ENCODE data around the gene BTBD16. TPM values are rescaled to one million over a fixed set of nuclear protein-coding genes. Genes with fewer than 3 reads are reported as not detected.

BTBD16 gene
- total and polyA plus RNA-seq, 2 of the 13 experiments (the other 11 are each of a cell fraction or from before 2014, with no cell fraction given) = 5.0 to 11.9 TPM

DNA sequence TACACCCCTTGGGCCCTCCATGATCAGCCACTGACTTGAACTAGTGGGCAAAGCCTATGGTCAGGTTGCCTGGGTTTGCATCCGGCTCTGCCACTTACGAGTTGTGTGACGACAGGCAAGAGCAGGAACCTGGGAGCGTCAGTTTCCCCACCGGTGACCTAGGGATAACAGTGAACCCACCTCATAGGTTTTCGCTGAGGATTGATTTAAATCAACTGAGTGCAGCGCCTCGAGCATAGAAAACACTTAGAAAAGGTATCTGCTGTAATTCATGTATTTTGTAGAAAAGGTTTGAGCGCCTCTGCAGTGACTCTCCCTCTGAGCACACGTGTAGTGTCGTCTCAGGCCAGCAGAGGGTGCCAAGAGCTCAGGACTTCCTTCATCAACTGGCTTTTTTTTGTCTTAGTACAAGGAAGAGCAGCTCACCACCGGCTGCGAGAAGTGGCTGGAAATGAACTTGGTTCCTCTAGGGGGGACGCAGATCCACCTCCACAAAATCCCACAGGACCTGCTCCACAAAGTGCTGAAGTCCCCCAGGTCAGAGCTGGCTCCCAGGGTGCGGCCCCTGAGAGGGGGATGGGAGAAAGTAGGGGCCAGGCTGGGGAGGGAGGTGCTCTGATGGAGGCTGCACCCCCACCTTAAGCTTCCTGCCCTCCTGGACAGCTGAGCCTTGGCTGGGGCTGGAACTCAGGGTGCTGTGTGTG lies 27.7 kb downstream of the BTBD16 start (continued):
- TF ChIP-seq, protein P1, sequence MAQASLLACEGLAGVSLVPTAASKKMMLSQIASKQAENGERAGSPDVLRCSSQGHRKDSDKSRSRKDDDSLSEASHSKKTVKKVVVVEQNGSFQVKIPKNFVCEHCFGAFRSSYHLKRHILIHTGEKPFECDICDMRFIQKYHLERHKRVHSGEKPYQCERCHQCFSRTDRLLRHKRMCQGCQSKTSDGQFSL (CRISPR knock-in tag; IDR thresholded peaks at IDR 0.05) = peak; percentile 89
- TF ChIP-seq ZNF432 (CRISPR knock-in tag; IDR thresholded peaks at IDR 0.05; ENCODE audit: borderline replicate concordance) (no peak), NR2F2 (IDR thresholded peaks at IDR 0.05; ENCODE audit: borderline replicate concordance, low read depth) (peak; percentile 12; the same call in 1 of the 2 replicates), NCOA5 (CRISPR knock-in tag; IDR thresholded peaks at IDR 0.05) (no peak), KDM6A (CRISPR knock-in tag; IDR thresholded peaks at IDR 0.05; ENCODE audit: low read depth) (no peak), BRCA1 (CRISPR knock-in tag; IDR thresholded peaks at IDR 0.05) (0 out of 2 replicates have a peak, but pooled peaks have one; percentile 50), ZNF124 (CRISPR knock-in tag; IDR thresholded peaks at IDR 0.05) (no peak), ZNF644 (CRISPR knock-in tag; IDR thresholded peaks at IDR 0.05; ENCODE audit: low read depth) (no peak), RARG (CRISPR knock-in tag; IDR thresholded peaks at IDR 0.05; ENCODE audit: low read depth) (no peak), SMAD1 (CRISPR knock-in tag; IDR thresholded peaks at IDR 0.05; ENCODE audit: borderline replicate concordance, low read depth) (no peak), JUND (CRISPR knock-in tag; IDR thresholded peaks at IDR 0.05) (no peak), JUN (CRISPR knock-in tag; IDR thresholded peaks at IDR 0.05) (no peak)
- TF ChIP-seq, protein P2, sequence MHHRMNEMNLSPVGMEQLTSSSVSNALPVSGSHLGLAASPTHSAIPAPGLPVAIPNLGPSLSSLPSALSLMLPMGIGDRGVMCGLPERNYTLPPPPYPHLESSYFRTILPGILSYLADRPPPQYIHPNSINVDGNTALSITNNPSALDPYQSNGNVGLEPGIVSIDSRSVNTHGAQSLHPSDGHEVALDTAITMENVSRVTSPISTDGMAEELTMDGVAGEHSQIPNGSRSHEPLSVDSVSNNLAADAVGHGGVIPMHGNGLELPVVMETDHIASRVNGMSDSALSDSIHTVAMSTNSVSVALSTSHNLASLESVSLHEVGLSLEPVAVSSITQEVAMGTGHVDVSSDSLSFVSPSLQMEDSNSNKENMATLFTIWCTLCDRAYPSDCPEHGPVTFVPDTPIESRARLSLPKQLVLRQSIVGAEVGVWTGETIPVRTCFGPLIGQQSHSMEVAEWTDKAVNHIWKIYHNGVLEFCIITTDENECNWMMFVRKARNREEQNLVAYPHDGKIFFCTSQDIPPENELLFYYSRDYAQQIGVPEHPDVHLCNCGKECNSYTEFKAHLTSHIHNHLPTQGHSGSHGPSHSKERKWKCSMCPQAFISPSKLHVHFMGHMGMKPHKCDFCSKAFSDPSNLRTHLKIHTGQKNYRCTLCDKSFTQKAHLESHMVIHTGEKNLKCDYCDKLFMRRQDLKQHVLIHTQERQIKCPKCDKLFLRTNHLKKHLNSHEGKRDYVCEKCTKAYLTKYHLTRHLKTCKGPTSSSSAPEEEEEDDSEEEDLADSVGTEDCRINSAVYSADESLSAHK (CRISPR knock-in tag; IDR thresholded peaks at IDR 0.05; ENCODE audit: borderline replicate concordance) = no peak
- TF ChIP-seq, protein P3, sequence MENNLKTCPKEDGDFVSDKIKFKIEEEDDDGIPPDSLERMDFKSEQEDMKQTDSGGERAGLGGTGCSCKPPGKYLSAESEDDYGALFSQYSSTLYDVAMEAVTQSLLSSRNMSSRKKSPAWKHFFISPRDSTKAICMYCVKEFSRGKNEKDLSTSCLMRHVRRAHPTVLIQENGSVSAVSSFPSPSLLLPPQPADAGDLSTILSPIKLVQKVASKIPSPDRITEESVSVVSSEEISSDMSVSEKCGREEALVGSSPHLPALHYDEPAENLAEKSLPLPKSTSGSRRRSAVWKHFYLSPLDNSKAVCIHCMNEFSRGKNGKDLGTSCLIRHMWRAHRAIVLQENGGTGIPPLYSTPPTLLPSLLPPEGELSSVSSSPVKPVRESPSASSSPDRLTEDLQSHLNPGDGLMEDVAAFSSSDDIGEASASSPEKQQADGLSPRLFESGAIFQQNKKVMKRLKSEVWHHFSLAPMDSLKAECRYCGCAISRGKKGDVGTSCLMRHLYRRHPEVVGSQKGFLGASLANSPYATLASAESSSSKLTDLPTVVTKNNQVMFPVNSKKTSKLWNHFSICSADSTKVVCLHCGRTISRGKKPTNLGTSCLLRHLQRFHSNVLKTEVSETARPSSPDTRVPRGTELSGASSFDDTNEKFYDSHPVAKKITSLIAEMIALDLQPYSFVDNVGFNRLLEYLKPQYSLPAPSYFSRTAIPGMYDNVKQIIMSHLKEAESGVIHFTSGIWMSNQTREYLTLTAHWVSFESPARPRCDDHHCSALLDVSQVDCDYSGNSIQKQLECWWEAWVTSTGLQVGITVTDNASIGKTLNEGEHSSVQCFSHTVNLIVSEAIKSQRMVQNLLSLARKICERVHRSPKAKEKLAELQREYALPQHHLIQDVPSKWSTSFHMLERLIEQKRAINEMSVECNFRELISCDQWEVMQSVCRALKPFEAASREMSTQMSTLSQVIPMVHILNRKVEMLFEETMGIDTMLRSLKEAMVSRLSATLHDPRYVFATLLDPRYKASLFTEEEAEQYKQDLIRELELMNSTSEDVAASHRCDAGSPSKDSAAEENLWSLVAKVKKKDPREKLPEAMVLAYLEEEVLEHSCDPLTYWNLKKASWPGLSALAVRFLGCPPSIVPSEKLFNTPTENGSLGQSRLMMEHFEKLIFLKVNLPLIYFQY (CRISPR knock-in tag; IDR thresholded peaks at IDR 0.05; ENCODE audit: borderline replicate concordance) = 0 out of 2 replicates have a peak, but pooled peaks have one; percentile 36
- TF ChIP-seq, protein P4, sequence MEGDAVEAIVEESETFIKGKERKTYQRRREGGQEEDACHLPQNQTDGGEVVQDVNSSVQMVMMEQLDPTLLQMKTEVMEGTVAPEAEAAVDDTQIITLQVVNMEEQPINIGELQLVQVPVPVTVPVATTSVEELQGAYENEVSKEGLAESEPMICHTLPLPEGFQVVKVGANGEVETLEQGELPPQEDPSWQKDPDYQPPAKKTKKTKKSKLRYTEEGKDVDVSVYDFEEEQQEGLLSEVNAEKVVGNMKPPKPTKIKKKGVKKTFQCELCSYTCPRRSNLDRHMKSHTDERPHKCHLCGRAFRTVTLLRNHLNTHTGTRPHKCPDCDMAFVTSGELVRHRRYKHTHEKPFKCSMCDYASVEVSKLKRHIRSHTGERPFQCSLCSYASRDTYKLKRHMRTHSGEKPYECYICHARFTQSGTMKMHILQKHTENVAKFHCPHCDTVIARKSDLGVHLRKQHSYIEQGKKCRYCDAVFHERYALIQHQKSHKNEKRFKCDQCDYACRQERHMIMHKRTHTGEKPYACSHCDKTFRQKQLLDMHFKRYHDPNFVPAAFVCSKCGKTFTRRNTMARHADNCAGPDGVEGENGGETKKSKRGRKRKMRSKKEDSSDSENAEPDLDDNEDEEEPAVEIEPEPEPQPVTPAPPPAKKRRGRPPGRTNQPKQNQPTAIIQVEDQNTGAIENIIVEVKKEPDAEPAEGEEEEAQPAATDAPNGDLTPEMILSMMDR (CRISPR knock-in tag; IDR thresholded peaks at IDR 0.05) = peak; percentile 96
- TF ChIP-seq, protein P5, sequence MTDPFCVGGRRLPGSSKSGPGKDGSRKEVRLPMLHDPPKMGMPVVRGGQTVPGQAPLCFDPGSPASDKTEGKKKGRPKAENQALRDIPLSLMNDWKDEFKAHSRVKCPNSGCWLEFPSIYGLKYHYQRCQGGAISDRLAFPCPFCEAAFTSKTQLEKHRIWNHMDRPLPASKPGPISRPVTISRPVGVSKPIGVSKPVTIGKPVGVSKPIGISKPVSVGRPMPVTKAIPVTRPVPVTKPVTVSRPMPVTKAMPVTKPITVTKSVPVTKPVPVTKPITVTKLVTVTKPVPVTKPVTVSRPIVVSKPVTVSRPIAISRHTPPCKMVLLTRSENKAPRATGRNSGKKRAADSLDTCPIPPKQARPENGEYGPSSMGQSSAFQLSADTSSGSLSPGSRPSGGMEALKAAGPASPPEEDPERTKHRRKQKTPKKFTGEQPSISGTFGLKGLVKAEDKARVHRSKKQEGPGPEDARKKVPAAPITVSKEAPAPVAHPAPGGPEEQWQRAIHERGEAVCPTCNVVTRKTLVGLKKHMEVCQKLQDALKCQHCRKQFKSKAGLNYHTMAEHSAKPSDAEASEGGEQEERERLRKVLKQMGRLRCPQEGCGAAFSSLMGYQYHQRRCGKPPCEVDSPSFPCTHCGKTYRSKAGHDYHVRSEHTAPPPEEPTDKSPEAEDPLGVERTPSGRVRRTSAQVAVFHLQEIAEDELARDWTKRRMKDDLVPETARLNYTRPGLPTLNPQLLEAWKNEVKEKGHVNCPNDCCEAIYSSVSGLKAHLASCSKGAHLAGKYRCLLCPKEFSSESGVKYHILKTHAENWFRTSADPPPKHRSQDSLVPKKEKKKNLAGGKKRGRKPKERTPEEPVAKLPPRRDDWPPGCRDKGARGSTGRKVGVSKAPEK (CRISPR knock-in tag; IDR thresholded peaks at IDR 0.05; ENCODE audit: borderline replicate concordance) = no peak
- TF ChIP-seq, protein P6, sequence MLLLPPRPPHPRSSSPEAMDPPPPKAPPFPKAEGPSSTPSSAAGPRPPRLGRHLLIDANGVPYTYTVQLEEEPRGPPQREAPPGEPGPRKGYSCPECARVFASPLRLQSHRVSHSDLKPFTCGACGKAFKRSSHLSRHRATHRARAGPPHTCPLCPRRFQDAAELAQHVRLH (CRISPR knock-in tag; IDR thresholded peaks at IDR 0.05; ENCODE audit: borderline replicate concordance, low read depth) = peak; percentile 43; the same call in 1 of the 2 replicates

Data from HepG2 (cell line).